CD14-positive monocyte (primary cell): Measurements from ENCODE around the gene TSPAN11. TPM values are rescaled to one million over a fixed set of nuclear protein-coding genes. Genes with fewer than 3 reads are reported as not detected.

Experiments used
- DNase-seq, 3 donors: peaks; one replicate each; pipeline ENCODE4 v3.0.0-alpha.2; 2011 to 2022
- H2AFZ ChIP-seq: 2 replicates; pipeline ENCODE4 v1.6.0; 2012; ENCODE audit warnings: mild to moderate bottlenecking, low read depth, low read length, inconsistent platforms; ENCODE audit not compliant: insufficient read depth, poor library complexity, severe bottlenecking
- H3K27ac ChIP-seq, 2 donors: 1 replicate in 1 of 2; 2 replicates in 1 of 2; pipeline ENCODE4 v1.5.1; 2012 to 2013; ENCODE audit warnings: low read length in 2 of 2, control low read depth in 1 of 2, inconsistent platforms in 1 of 2, low read depth in 1 of 2, mild to moderate bottlenecking in 1 of 2
- H3K27me3 ChIP-seq, 2 donors: one replicate each; pipeline versions ENCODE4 v1.6.0 to v1.6.1; 2011 to 2013; ENCODE audit warnings: low read length in 2 of 2; ENCODE audit not compliant: control insufficient read depth in 2 of 2, insufficient read depth in 2 of 2
- H3K36me3 ChIP-seq, 2 donors: replicated peaks in 1 of 2; 1 replicate in 1 of 2; 2 replicates in 1 of 2; pipeline versions ENCODE4 v1.5.1 to v1.6.1; 2012 to 2013; ENCODE audit warnings: low read length in 2 of 2, control low read depth in 1 of 2, inconsistent platforms in 1 of 2, mild to moderate bottlenecking in 1 of 2; ENCODE audit not compliant: insufficient read depth in 2 of 2, control insufficient read depth in 1 of 2
- H3K4me1 ChIP-seq, 2 donors: 1 replicate in 1 of 2; 2 replicates in 1 of 2; pipeline versions ENCODE4 v1.5.1 to v1.6.1; 2012 to 2013; ENCODE audit warnings: low read length in 2 of 2, control low read depth in 1 of 2, inconsistent platforms in 1 of 2, mild to moderate bottlenecking in 1 of 2, moderate library complexity in 1 of 2; ENCODE audit not compliant: insufficient read depth in 2 of 2, control insufficient read depth in 1 of 2
- H3K4me2 ChIP-seq: replicated peaks from 2 replicates; pipeline ENCODE3; 2012; ENCODE audit warnings: low read length, moderate library complexity, mild to moderate bottlenecking; ENCODE audit not compliant: poor library complexity, severe bottlenecking; ENCODE audit errors: extremely low read depth
- H3K4me3 ChIP-seq, 3 experiments: fragments of 200-600 bp in 1 of 3; sonication (generic) in 1 of 3; replicated peaks in 1 of 3; 1 replicate in 2 of 3; 2 replicates in 1 of 3; pipeline ENCODE4 v1.5.1; 2011 to 2013; ENCODE audit warnings: low read length in 3 of 3, mild to moderate bottlenecking in 3 of 3, control low read depth in 2 of 3, low read depth in 2 of 3, inconsistent platforms in 1 of 3, moderate library complexity in 1 of 3
- H3K79me2 ChIP-seq: 2 replicates; pipeline ENCODE4 v1.6.0; 2012; ENCODE audit warnings: mild to moderate bottlenecking, control low read depth, inconsistent platforms, low read length, moderate library complexity; ENCODE audit not compliant: insufficient read depth
- H3K9ac ChIP-seq: 2 replicates; pipeline ENCODE4 v1.6.0; 2017; ENCODE audit warnings: low read length, mild to moderate bottlenecking; ENCODE audit not compliant: insufficient read depth, poor library complexity, severe bottlenecking
- H3K9me3 ChIP-seq, 2 donors: replicated peaks in 1 of 2; 1 replicate in 1 of 2; 2 replicates in 1 of 2; pipeline versions ENCODE4 v1.5.1 to v1.6.1; 2012 to 2013; ENCODE audit warnings: low read length in 2 of 2, control low read depth in 1 of 2; ENCODE audit not compliant: control insufficient read depth in 1 of 2, insufficient read depth in 1 of 2
- H4K20me1 ChIP-seq: 2 replicates; pipeline ENCODE4 v1.6.0; 2012; ENCODE audit warnings: mild to moderate bottlenecking, low read length, control low read depth, moderate library complexity; ENCODE audit not compliant: insufficient read depth
- H3K27ac Mint-ChIP-seq, 7 donors: one replicate each; pipeline ENCODE4 v1.8.0; 2020; ENCODE audit warnings: mild to moderate bottlenecking in 7 of 7, mixed read lengths in 7 of 7, moderate library complexity in 6 of 7, inconsistent platforms in 2 of 7
- H3K27me3 Mint-ChIP-seq, 3 donors: one replicate each; pipeline ENCODE4 v1.8.0; 2021 to 2022; ENCODE audit warnings: low read depth in 3 of 3, mild to moderate bottlenecking in 3 of 3, mixed read lengths in 3 of 3, moderate library complexity in 3 of 3, inconsistent platforms in 1 of 3
- H3K36me3 Mint-ChIP-seq, 2 donors: one replicate each; pipeline ENCODE4 v1.8.0; 2020; ENCODE audit warnings: mixed read lengths in 2 of 2, inconsistent platforms in 1 of 2, mild to moderate bottlenecking in 1 of 2
- H3K4me1 Mint-ChIP-seq: one replicate; pipeline ENCODE4 v1.8.0; 2020; ENCODE audit warnings: mild to moderate bottlenecking, mixed read lengths
- H3K4me3 Mint-ChIP-seq, 2 donors: one replicate each; pipeline ENCODE4 v1.8.0; 2020; ENCODE audit warnings: mild to moderate bottlenecking in 2 of 2, mixed read lengths in 2 of 2, moderate library complexity in 1 of 2
- H3K9me3 Mint-ChIP-seq, 7 donors: one replicate each; pipeline ENCODE4 v1.8.0; 2020 to 2022; ENCODE audit warnings: mixed read lengths in 7 of 7, mild to moderate bottlenecking in 6 of 7, moderate library complexity in 6 of 7, inconsistent platforms in 2 of 7
- WGBS: methylation state at CpG from one replicate; pipeline ENCODE4 v1.1.5; 2013; ENCODE audit warnings: missing lambda C conversion rate; ENCODE audit not compliant: insufficient coverage; 5-methylcytosine and 5-hydroxymethylcytosine counted together
- intact Hi-C, 2 donors: fragments of 100-400 bp; cut with micrococcal nuclease; formaldehyde crosslinking; loops; one replicate each; pipeline versions ENCODE4 v1.15.0 to v1.15.1; 2023
- polyA plus RNA-seq, 3 donors: library from polyadenylated mRNA; depleted of rRNA in 1 of 3; unstranded in 2 of 3; stranded (reverse) in 1 of 3; fragments of 300-500 nt in 2 of 3; fragments of >200 nt in 1 of 3; fragmentation: Illumina TruSeq in 2 of 3; gene quantifications; 1 replicate in 2 of 3; 2 replicates in 1 of 3; pipeline ENCODE4 v1.2.3, GENCODE V29; 2012 to 2021
- TF ChIP-seq, protein P1 (sequence below): fragments of 200-600 bp; IDR thresholded peaks from one replicate; pipeline ENCODE4 v1.8.0; 2022; ENCODE audit warnings: antibody characterized with exemption, mild to moderate bottlenecking

Gene TSPAN11
- polyA plus RNA-seq, 3 donors: not detected

DNA sequence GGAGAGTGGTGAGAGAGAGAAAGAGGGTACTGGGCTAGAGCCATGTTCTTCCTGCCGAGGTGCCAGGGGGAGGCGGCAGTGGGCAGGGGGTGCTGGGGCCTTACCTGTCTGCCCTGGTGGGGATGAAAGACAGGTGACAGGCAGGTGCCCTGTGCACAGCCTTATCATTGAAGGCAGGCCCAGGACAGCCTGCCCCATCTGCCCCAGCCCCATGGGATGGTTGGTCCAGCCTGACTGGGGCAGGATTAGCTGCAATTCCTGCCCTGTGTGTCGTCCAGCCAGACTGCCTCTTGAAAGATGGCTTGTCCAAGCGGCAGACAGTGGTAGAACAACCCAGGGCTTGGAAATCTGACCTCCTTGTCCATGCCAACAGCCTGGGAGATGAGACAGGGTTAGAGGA is 67.2 kb downstream of the TSPAN11 start:
- TF ChIP-seq, protein P1, sequence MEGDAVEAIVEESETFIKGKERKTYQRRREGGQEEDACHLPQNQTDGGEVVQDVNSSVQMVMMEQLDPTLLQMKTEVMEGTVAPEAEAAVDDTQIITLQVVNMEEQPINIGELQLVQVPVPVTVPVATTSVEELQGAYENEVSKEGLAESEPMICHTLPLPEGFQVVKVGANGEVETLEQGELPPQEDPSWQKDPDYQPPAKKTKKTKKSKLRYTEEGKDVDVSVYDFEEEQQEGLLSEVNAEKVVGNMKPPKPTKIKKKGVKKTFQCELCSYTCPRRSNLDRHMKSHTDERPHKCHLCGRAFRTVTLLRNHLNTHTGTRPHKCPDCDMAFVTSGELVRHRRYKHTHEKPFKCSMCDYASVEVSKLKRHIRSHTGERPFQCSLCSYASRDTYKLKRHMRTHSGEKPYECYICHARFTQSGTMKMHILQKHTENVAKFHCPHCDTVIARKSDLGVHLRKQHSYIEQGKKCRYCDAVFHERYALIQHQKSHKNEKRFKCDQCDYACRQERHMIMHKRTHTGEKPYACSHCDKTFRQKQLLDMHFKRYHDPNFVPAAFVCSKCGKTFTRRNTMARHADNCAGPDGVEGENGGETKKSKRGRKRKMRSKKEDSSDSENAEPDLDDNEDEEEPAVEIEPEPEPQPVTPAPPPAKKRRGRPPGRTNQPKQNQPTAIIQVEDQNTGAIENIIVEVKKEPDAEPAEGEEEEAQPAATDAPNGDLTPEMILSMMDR: no peak
- 100% methylated on average over 2 of the region's 4 CpGs for WGBS
- Histone ChIP-seq H3K4me2 (no peak overlapping the region), H2AFZ (no peak overlapping the region), H3K27me3 (no peaks in the 10 kb centered on the region), H3K4me1 (no peaks in the 10 kb centered on the region), H3K9me3 (peaks cover 0 to 3% of the 10 kb centered on the region in 2 donors), H3K27ac (no peak overlapping the region), H3K9ac (no peak overlapping the region), H3K36me3 (no peaks in the 10 kb centered on the region), H3K4me3 (no peak overlapping the region), H4K20me1 (no peaks in the 10 kb centered on the region), H3K79me2 (no peaks in the 10 kb centered on the region)
- peaks cover 0 to 4% (median 2%) of the 10 kb centered on the region in 7 donors for H3K9me3 Mint-ChIP-seq
- H3K4me1 Mint-ChIP-seq: no peaks in the 10 kb centered on the region
- H3K27ac Mint-ChIP-seq: no peak overlapping the region
- DNase-seq: no peak
- intact Hi-C loops: no loop called here
- H3K36me3 Mint-ChIP-seq: no peaks in the 10 kb centered on the region
- no peak overlapping the region for H3K4me3 Mint-ChIP-seq
- peaks cover 0 to 1% (median 0%) of the 10 kb centered on the region in 3 donors for H3K27me3 Mint-ChIP-seq

DNA sequence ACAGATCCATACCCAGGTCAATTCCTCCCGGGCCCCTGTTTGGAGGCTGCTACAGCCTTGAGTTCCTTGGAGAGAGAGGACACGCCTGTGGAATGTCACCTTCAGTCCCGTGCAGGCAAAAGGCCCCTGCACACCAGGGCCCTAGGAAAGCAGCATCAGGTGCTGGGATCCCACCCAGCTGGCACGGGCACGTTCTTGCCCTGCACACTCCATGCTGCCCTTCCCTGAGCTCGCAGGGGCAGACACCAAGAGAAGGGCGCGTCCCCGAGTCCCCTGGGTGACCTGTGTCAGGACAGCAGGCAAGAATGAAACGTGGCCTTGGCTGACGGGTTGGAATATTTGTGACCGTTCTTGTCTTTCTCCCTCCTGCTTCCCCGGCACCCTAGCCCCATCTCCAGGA is 67.7 kb downstream of the TSPAN11 start:
- Mint-ChIP-seq H3K36me3 (no peaks in the 10 kb centered on the region), H3K27ac (no peak overlapping the region), H3K9me3 (peaks cover 0 to 4% (median 2%) of the 10 kb centered on the region in 7 donors), H3K4me1 (no peaks in the 10 kb centered on the region), H3K27me3 (peaks cover 0 to 1% (median 0%) of the 10 kb centered on the region in 3 donors), H3K4me3 (no peak overlapping the region)
- Histone ChIP-seq H3K27me3 (no peaks in the 10 kb centered on the region), H3K79me2 (no peaks in the 10 kb centered on the region), H2AFZ (no peak overlapping the region), H3K4me1 (no peaks in the 10 kb centered on the region), H3K27ac (no peak overlapping the region), H3K9me3 (peaks cover 0 to 3% of the 10 kb centered on the region in 2 donors), H3K4me2 (no peak overlapping the region), H3K4me3 (no peak overlapping the region), H3K9ac (no peak overlapping the region), H3K36me3 (no peaks in the 10 kb centered on the region), H4K20me1 (no peaks in the 10 kb centered on the region)
- TF ChIP-seq, protein P1: no peak
- WGBS: 93% methylated on average over 12 of the region's 13 CpGs
- intact Hi-C loops: no loop called here
- DNase-seq: no peak
